AG09309 (cell line): ENCODE measurements around the gene ARMC2.

ENCODE experiments used
- DNase-seq: peaks from one replicate; pipeline ENCODE4 v3.0.0-alpha.2; 2010; ENCODE audit warnings: low read depth
- H3K4me3 ChIP-seq: 2 replicates; pipeline ENCODE4 v1.5.1; 2011; ENCODE audit warnings: mild to moderate bottlenecking, low read depth, low read length, moderate library complexity; ENCODE audit not compliant: control insufficient read depth
- TF ChIP-seq, protein P1 (sequence below): IDR thresholded peaks from 2 replicates; pipeline ENCODE4 v1.5.1; 2011; ENCODE audit warnings: mild to moderate bottlenecking, low read depth, low read length, inconsistent platforms; ENCODE audit not compliant: insufficient read depth, control insufficient read depth; ENCODE audit errors: missing control alignments

The ARMC2 gene

GRCh38 chr6:108995296-108995695 lies 147.1 kb downstream of the ARMC2 start:
- TF ChIP-seq, protein P1, sequence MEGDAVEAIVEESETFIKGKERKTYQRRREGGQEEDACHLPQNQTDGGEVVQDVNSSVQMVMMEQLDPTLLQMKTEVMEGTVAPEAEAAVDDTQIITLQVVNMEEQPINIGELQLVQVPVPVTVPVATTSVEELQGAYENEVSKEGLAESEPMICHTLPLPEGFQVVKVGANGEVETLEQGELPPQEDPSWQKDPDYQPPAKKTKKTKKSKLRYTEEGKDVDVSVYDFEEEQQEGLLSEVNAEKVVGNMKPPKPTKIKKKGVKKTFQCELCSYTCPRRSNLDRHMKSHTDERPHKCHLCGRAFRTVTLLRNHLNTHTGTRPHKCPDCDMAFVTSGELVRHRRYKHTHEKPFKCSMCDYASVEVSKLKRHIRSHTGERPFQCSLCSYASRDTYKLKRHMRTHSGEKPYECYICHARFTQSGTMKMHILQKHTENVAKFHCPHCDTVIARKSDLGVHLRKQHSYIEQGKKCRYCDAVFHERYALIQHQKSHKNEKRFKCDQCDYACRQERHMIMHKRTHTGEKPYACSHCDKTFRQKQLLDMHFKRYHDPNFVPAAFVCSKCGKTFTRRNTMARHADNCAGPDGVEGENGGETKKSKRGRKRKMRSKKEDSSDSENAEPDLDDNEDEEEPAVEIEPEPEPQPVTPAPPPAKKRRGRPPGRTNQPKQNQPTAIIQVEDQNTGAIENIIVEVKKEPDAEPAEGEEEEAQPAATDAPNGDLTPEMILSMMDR = no peak
- H3K4me3 ChIP-seq = no peak overlapping the region
- DNase-seq = no peak

DNA sequence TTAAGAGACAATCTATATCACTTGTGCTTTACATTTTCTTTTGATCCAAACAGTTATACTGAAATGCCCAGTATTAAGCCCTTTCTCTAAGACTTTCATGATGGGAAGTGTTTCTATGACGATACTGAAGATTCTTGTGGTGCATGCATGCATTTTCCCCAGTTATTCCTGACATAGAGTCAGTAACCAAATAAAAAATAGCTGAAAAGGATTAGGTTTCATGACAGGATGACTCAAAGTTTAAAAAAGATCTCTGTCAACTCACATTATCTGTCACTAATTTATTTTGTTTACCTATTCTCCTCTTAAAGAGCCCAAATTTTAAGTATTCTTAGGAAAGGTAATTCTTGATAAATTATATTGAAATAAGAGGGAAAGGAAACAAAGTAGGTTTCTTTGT lies 148.0 kb downstream of the ARMC2 start:
- no peak for DNase-seq
- no peak overlapping the region for H3K4me3 ChIP-seq
- TF ChIP-seq, protein P1 = no peak

GRCh38 chr6:108998485-108998884 lies 150.3 kb downstream of the ARMC2 start:
- DNase-seq = no peak
- no peak overlapping the region for H3K4me3 ChIP-seq
- TF ChIP-seq, protein P1 = no peak

DNA sequence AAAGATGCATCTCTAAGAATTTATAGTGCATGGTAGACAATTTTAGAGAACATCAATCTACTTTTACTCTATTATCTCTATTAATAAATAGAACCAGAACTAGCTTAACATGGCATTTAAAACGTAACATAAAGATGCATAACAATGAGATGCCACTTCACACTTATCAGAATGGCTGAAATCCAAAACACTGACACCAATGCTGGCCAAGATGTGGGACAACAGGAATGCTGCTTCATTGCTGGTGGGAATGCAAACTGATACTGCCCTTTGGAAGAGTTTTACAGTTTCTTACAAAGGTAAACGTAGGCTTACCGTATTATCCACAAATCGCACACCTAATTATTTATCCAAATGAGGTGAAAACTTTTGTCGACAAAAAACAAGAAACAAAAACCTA lies 151.2 kb downstream of the ARMC2 start:
- no peak overlapping the region for H3K4me3 ChIP-seq
- no peak for DNase-seq
- TF ChIP-seq, protein P1 = no peak

DNA sequence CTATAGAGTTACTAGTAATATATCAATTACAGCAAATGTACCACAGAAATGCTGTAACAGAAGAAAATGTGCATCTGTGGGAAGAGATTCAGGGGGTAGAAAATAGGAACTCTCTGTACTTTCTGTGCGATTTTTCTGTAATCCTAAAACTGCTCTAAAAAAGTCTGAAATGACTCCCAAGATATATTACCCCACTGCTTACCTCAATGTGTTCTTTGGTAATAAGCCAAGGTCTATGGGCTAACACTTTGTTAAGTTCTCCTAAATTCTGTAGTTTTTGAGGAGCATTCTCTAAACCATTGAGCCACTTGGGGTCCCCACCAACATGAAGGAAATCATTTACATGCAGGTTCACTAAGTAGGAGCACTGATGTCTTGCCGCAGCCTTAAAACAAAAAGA lies 152.1 kb downstream of the ARMC2 start:
- TF ChIP-seq, protein P1 = no peak
- H3K4me3 ChIP-seq = no peak overlapping the region
- DNase-seq = no peak

DNA sequence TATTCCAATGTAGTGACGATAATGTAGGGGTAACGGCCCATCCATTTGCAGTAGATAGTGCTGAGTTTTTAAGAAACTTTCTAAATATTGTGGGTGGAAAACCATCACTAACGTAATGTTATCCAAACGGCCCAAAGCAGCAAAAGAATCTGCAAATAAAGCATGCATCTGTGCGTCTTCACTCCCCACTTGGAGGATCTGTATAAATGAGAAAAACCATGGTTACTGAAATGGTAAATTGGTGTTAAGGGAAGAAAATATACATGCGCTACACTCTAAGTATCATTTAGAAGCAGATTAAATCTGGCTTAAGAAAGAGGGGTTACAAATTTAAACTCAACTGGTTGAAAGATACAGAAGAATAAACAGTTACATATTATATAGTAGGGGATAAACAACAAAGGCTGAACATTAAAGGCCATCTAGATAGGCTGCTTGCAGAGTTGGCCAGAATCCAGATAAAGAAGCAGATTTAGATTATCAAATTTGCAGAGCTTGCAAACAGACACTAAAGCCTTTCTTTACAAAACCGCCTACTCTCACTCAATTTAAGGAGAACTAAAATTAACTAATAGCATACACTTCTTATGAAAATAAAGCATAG lies 153.2 kb downstream of the ARMC2 start:
- H3K4me3 ChIP-seq = no peak overlapping the region
- DNase-seq = no peak
- TF ChIP-seq, protein P1 = no peak
